Mesothelial cell of epicardium (in vitro differentiated cells): Measurements from ENCODE around the gene EMC9. TPM values are rescaled to one million over a fixed set of nuclear protein-coding genes. Genes with fewer than 3 reads are reported as not detected.

ENCODE experiments used
- DNase-seq, 2 experiments: peaks; one replicate each; pipeline ENCODE4 v3.0.0; 2021; ENCODE audit warnings: low spot score in 2 of 2; ENCODE audit not compliant: unreplicated experiment in 2 of 2
- H3K27ac Mint-ChIP-seq: 2 replicates; pipeline ENCODE4 v1.8.0; 2021; ENCODE audit warnings: mixed read lengths
- H3K27me3 Mint-ChIP-seq: 2 replicates; pipeline ENCODE4 v1.8.0; 2021; ENCODE audit warnings: low read depth, mixed read lengths
- H3K36me3 Mint-ChIP-seq: 2 replicates; pipeline ENCODE4 v1.8.0; 2021; ENCODE audit warnings: mixed read lengths
- H3K4me1 Mint-ChIP-seq: 2 replicates; pipeline ENCODE4 v1.8.0; 2021; ENCODE audit warnings: mixed read lengths
- H3K4me3 Mint-ChIP-seq: 2 replicates; pipeline ENCODE4 v1.8.0; 2021; ENCODE audit warnings: mild to moderate bottlenecking, moderate library complexity, mixed read lengths
- H3K9me3 Mint-ChIP-seq: 2 replicates; pipeline ENCODE4 v1.8.0; 2021; ENCODE audit warnings: mixed read lengths
- microRNA-seq: library from miRNA; unstranded; fragments of <30 nt; microRNA quantifications from one replicate; pipeline ENCODE4 v1.2.0, GENCODE V29; 2021; ENCODE audit warnings: inconsistent platforms, mixed read lengths
- total RNA-seq: library from RNA; stranded (reverse); gene quantifications from 3 replicates; pipeline ENCODE4 v1.2.1, GENCODE V29; 2021
- TF ChIP-seq, protein P1 (sequence below): fragments of 200-600 bp; sonication (generic); IDR thresholded peaks from one replicate; pipeline ENCODE4 v1.5.0; 2021; ENCODE audit warnings: antibody characterized with exemption; ENCODE audit not compliant: unreplicated experiment

The EMC9 gene
- total RNA-seq, 1 donor from 2014 or later: 21.3 TPM

DNA sequence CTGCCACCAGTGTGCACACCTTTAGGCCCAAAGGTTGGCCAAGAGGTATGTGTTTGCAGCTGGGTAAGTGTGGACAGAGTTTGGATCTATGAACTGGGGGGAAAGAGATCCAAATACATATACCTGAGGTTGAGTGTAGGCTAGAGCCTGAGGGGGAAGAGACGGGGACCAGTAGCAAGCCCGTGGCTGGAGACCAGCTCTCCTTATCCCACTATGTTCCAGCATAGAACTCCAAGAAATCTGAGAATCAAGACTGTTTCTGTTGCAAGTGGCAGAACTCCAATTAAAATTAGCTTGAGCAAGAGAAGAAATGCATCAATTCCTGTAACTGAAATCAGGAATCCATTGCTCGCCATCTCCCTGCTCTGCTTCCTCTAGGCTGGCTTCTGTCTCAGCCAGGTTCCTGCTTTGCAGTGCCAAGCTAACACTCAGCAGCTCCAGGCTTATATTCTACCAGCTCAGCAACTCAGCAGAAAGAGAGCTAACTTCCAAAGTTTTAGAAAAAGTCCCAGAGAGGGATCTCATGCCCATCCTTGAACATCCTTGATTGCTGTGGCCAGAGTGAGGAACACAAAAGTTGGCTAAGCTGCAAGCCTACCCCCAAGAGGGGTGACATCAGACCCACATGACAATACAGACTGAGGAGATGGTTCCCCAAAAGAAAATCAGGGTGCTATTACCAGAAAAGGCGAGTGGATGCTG, 48.7 kb downstream of the EMC9 start:
- Mint-ChIP-seq H3K27ac (peak overlapping the region; percentile 11), H3K36me3 (no peaks in the 10 kb centered on the region), H3K9me3 (no peaks in the 10 kb centered on the region), H3K4me3 (peak overlapping the region; percentile 81), H3K4me1 (peaks cover 22% of the 10 kb centered on the region), H3K27me3 (no peaks in the 10 kb centered on the region)
- TF ChIP-seq, protein P1, sequence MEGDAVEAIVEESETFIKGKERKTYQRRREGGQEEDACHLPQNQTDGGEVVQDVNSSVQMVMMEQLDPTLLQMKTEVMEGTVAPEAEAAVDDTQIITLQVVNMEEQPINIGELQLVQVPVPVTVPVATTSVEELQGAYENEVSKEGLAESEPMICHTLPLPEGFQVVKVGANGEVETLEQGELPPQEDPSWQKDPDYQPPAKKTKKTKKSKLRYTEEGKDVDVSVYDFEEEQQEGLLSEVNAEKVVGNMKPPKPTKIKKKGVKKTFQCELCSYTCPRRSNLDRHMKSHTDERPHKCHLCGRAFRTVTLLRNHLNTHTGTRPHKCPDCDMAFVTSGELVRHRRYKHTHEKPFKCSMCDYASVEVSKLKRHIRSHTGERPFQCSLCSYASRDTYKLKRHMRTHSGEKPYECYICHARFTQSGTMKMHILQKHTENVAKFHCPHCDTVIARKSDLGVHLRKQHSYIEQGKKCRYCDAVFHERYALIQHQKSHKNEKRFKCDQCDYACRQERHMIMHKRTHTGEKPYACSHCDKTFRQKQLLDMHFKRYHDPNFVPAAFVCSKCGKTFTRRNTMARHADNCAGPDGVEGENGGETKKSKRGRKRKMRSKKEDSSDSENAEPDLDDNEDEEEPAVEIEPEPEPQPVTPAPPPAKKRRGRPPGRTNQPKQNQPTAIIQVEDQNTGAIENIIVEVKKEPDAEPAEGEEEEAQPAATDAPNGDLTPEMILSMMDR: no peak
- no peak for DNase-seq

DNA sequence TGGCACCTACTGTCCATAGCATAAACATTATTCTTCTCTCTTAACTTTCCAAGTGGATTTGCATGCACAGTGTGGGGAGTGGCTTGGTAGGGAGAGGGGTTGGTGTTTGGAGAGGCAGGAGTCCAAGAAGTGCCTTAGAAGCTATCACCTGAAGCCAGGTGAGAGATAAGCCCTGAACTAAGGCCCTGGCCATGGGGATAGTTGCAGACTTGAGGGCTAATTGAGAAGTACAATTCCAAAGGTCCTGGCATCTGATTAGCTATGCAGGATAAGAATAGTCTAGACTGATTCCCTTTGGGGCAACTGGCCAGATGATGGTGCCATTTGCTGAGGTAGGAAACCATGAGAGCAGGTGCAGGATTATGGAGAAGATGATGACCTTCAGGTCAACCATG, 49.3 kb downstream of the EMC9 start:
- peaks cover 22% of the 10 kb centered on the region for H3K4me1 Mint-ChIP-seq
- no peak overlapping the region for H3K27ac Mint-ChIP-seq
- H3K9me3 Mint-ChIP-seq: no peaks in the 10 kb centered on the region
- no peaks in the 10 kb centered on the region for H3K36me3 Mint-ChIP-seq
- peak overlapping the region; percentile 81 for H3K4me3 Mint-ChIP-seq
- TF ChIP-seq, protein P1: no peak
- no peaks in the 10 kb centered on the region for H3K27me3 Mint-ChIP-seq
- DNase-seq: no peak

DNA sequence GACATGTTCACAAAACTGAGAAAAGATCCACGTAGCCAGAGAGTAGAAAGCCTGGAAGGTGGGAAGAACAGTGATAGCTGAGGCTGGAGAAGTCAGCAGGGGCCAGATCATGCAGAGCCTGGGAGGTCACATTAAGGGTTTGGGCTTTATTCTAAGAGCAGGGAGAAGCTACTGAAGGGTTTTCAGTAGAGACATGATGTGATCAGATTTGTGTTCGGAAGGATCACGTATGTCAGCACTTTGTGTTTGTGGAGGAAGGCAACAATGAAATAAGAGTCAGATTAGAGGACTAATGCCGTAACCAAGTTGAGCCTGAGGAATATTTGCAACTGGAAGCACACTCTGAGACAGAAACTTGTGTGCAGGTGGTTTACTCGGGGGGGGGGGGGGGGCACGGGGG, 51.5 kb downstream of the EMC9 start:
- Mint-ChIP-seq H3K4me1 (peaks cover 12% of the 10 kb centered on the region), H3K4me3 (no peak overlapping the region), H3K27ac (no peak overlapping the region), H3K27me3 (no peaks in the 10 kb centered on the region), H3K36me3 (no peaks in the 10 kb centered on the region), H3K9me3 (no peaks in the 10 kb centered on the region)
- TF ChIP-seq, protein P1: no peak
- no peak for DNase-seq

Small RNAs within 50 kb of the gene (microRNA-seq; reads per million reads assigned to microRNA genes)
- gene MIR7703: not detected

Other genes starting within 250 kb of the EMC9 start
- 20.9 to 23.7 TPM (median 22.0 TPM) in 3 replicates for gene DHRS4, start 187.8 kb downstream of the EMC9 start, total RNA-seq
- gene DHRS4L2, start 152.7 kb downstream of the EMC9 start, total RNA-seq: 19.1 to 23.2 TPM (median 22.5 TPM) in 3 replicates
- gene CARMIL3, start 89.6 kb downstream of the EMC9 start, total RNA-seq: 1.1 to 1.6 TPM (median 1.4 TPM) in 3 replicates
- gene CPNE6, start 70.0 kb downstream of the EMC9 start, total RNA-seq: not detected in 3 replicates
- gene PCK2, start 47.3 kb downstream of the EMC9 start, total RNA-seq: 18.9 to 22.2 TPM (median 20.6 TPM) in 3 replicates
- gene DCAF11, start 26.8 kb downstream of the EMC9 start, total RNA-seq: 62.3 to 71.1 TPM (median 63.7 TPM) in 3 replicates
- 1.5 to 2.0 TPM (median 1.8 TPM) in 3 replicates for gene NRL, start 26.6 kb downstream of the EMC9 start, total RNA-seq
- 0.75 to 1.5 TPM (median 1.0 TPM) in 3 replicates for gene FITM1, start 10.9 kb downstream of the EMC9 start, total RNA-seq
- 148 to 154 TPM (median 154 TPM) in 3 replicates for gene PSME1, start 5.4 kb downstream of the EMC9 start, total RNA-seq
- gene PSME2, start 5.0 kb upstream of the EMC9 start, total RNA-seq: 143 to 149 TPM (median 148 TPM) in 3 replicates
- 90.5 to 96.0 TPM (median 90.5 TPM) in 3 replicates for gene RNF31, start 5.9 kb upstream of the EMC9 start, total RNA-seq
- 244 to 274 TPM (median 250 TPM) in 3 replicates for gene IRF9, start 19.7 kb upstream of the EMC9 start, total RNA-seq
- 465 to 486 TPM (median 484 TPM) in 3 replicates for gene REC8, start 30.5 kb upstream of the EMC9 start, total RNA-seq
- 38.4 to 43.2 TPM (median 39.3 TPM) in 3 replicates for gene IPO4, start 47.2 kb upstream of the EMC9 start, total RNA-seq
- gene TM9SF1, start 53.9 kb upstream of the EMC9 start, total RNA-seq: 44.9 to 45.8 TPM (median 45.7 TPM) in 3 replicates
- 0.29 to 0.49 TPM (median 0.31 TPM) in 3 replicates for gene TSSK4, start 64.1 kb upstream of the EMC9 start, total RNA-seq
- 38.4 to 48.0 TPM (median 44.7 TPM) in 3 replicates for gene CHMP4A, start 71.9 kb upstream of the EMC9 start, total RNA-seq
- gene MDP1, start 74.5 kb upstream of the EMC9 start, total RNA-seq: 18.0 to 18.4 TPM (median 18.3 TPM) in 3 replicates
- gene NEDD8, start 90.8 kb upstream of the EMC9 start, total RNA-seq: 148 to 156 TPM (median 155 TPM) in 3 replicates
- gene GMPR2, start 91.3 kb upstream of the EMC9 start, total RNA-seq: 72.5 to 78.7 TPM (median 74.1 TPM) in 3 replicates
- 49.1 to 55.2 TPM (median 51.1 TPM) in 3 replicates for gene TINF2, start 101.0 kb upstream of the EMC9 start, total RNA-seq
- gene TGM1, start 121.6 kb upstream of the EMC9 start, total RNA-seq: 9.5 to 12.1 TPM (median 10.2 TPM) in 3 replicates
- 28.7 to 34.5 TPM (median 31.2 TPM) in 3 replicates for gene RABGGTA, start 130.0 kb upstream of the EMC9 start, total RNA-seq
- 38.3 to 41.4 TPM (median 39.8 TPM) in 3 replicates for gene DHRS1, start 158.2 kb upstream of the EMC9 start, total RNA-seq
- gene NOP9, start 158.3 kb upstream of the EMC9 start, total RNA-seq: 27.8 to 30.8 TPM (median 28.8 TPM) in 3 replicates
- not detected in 3 replicates for gene CIDEB, start 166.4 kb upstream of the EMC9 start, total RNA-seq
- gene LTB4R2, start 168.5 kb upstream of the EMC9 start, total RNA-seq: 13.0 to 14.9 TPM (median 14.8 TPM) in 3 replicates
- gene LTB4R, start 169.9 kb upstream of the EMC9 start, total RNA-seq: 10.7 to 11.8 TPM (median 11.1 TPM) in 3 replicates
- 2.8 to 3.4 TPM (median 3.4 TPM) in 3 replicates for gene ADCY4, start 193.5 kb upstream of the EMC9 start, total RNA-seq
- 1.9 to 2.2 TPM (median 2.0 TPM) in 3 replicates for gene RIPK3, start 198.4 kb upstream of the EMC9 start, total RNA-seq
- 291 to 298 TPM (median 292 TPM) in 3 replicates for gene NFATC4, start 226.6 kb upstream of the EMC9 start, total RNA-seq